GM10248 (cell line): ENCODE results near the gene MIPEP.
A peak's percentile ranks its signal among the peaks of the same experiment; 100 is the strongest.

ENCODE experiments used
- CTCF ChIA-PET: fragments of 300-600 bp; sonication (Branson Sonifier 250); formaldehyde crosslinking; extraction: SDS; loops from one replicate; lab custom pipeline; 2021; ENCODE audit warnings: antibody characterized with exemption; lab: Yijun Ruan, JAX
- POLR2A ChIA-PET: fragments of 350-650 bp; sonication (Branson Sonifier 250); formaldehyde crosslinking; extraction: SDS; loops from one replicate; lab custom pipeline; 2020; ENCODE audit warnings: antibody characterized with exemption; lab: Yijun Ruan, JAX
- DNase-seq: peaks from one replicate; pipeline ENCODE4 v3.0.0; 2012; ENCODE audit errors: extremely low spot score
- TF ChIP-seq, protein P1 (sequence below): IDR thresholded peaks from 2 replicates; pipeline ENCODE4 v1.5.1; 2012; ENCODE audit warnings: mild to moderate bottlenecking, low read depth; ENCODE audit errors: extremely low read depth, missing control alignments, control extremely low read depth

Gene MIPEP

DNA sequence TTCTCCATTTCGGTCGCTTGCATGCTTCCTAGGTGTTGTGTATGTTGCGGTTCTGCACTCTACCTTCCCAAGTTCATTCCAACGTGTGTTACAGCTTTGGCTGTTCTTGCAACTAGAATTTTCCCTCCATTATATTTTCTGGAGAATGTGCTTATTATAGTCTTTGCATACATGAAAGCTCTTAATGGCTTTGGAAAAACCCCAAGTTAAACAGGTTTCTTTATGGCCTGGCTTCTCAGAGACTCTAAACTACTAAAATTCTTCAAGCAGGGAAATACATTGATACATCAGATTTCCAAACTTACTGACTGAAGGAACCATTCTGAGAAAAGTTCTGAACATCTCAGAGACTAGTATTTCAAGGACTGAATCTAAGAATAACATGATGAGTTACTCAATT lies 11.9 kb downstream of the MIPEP start:
- ChIA-PET POLR2A (no interaction called here), CTCF (interaction anchor here (3.7 kb wide), 1 partner anchor 12 kb away, joined by 24 read pairs; the partner anchor contains the start of gene MIPEP)
- TF ChIP-seq, protein P1, sequence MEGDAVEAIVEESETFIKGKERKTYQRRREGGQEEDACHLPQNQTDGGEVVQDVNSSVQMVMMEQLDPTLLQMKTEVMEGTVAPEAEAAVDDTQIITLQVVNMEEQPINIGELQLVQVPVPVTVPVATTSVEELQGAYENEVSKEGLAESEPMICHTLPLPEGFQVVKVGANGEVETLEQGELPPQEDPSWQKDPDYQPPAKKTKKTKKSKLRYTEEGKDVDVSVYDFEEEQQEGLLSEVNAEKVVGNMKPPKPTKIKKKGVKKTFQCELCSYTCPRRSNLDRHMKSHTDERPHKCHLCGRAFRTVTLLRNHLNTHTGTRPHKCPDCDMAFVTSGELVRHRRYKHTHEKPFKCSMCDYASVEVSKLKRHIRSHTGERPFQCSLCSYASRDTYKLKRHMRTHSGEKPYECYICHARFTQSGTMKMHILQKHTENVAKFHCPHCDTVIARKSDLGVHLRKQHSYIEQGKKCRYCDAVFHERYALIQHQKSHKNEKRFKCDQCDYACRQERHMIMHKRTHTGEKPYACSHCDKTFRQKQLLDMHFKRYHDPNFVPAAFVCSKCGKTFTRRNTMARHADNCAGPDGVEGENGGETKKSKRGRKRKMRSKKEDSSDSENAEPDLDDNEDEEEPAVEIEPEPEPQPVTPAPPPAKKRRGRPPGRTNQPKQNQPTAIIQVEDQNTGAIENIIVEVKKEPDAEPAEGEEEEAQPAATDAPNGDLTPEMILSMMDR, result no peak

GRCh38 chr13:23876265-23876664 lies 12.9 kb downstream of the MIPEP start:
- POLR2A ChIA-PET, result no interaction called here
- CTCF ChIA-PET, result interaction anchor here (2.2 kb wide), 1 partner anchor 12 kb away, joined by 12 read pairs; the partner anchor contains the start of gene MIPEP
- TF ChIP-seq, protein P1, result peak; percentile 11
- DNase-seq, result no peak

More for the DNA sequence above, 11.9 kb downstream of the MIPEP start:
- no peak for DNase-seq

DNA sequence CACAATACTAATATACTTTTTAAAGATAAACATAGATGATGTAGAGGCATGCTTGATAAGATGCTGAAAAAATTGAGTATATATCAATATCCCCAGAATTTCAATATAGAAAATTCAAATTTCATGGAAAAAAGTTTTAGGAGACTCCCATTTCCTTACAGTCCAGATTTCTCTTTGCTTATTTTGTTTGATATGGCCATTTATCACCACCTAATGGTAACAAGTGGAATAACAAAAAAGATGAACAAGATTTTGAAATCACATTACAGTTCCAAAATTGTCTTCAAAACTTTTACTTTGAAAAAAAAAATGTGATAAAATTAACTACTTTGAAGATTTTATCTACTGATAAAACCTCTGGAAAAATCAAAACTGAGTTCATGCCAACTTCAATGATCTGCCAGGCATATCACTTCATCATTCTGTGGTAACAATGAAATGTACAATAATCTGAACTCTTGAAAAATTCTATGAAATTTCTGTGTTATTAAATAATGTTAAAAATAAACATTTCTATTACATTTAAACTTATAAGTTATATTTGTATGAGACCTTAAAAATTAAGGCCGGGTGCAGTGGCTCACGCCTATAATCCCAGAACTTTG lies 17.5 kb downstream of the MIPEP start:
- DNase-seq, result peak; percentile 38
- ChIA-PET CTCF (interaction anchor here (1.6 kb wide), 2 partner anchors 18 to 27 kb away, joined by 4 to 7 read pairs; partner anchors contain the start of gene MIPEP), POLR2A (interaction anchor here (0.6 kb wide), 1 partner anchor 952 kb away, joined by 3 read pairs; no protein-coding TSS in a partner anchor)
- TF ChIP-seq, protein P1, result peak; percentile 55

DNA sequence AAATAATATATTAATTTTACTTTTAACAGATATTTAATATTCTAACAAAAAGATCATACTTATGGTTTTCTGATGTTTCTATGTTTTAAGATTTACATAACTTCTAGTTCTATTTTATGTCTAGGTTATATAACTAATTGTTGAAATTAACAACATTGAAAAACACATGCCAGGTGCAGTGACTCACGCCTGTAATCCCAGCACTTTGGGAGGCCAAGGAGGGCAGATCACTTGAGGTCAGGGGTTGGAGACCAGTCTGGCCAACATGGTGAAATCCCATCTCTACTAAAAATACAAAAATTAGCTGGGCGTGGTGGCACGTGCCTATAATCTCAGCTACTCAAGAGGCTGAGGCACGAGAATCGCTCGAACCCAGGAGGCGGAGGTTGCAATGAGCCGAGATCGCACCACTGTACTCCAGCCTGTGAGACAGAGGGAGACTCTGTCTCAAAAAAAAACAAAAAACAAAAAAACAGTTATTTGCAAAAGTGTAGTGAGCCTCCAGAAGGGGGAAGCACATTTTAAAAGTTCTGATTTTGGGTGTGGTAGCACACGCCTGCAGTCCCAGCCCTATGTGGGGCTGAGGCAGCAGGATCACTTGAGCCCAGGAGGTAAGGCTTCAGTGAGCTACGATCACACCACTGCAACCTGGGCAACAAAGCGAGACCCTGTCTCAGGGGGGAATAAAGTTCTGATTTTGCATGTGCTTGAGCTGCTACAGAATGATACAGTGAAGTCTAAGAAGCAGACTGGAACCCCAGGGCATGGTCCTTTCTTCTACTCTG lies 18.7 kb downstream of the MIPEP start:
- ChIA-PET POLR2A (no interaction called here), CTCF (interaction anchor here (0.7 to 1.4 kb wide), 6 partner anchors 9 to 295 kb away, joined by 3 to 4 read pairs (median 4); partner anchors contain the start of gene MIPEP)
- TF ChIP-seq, protein P1, result peak; percentile 23
- no peak for DNase-seq

DNA sequence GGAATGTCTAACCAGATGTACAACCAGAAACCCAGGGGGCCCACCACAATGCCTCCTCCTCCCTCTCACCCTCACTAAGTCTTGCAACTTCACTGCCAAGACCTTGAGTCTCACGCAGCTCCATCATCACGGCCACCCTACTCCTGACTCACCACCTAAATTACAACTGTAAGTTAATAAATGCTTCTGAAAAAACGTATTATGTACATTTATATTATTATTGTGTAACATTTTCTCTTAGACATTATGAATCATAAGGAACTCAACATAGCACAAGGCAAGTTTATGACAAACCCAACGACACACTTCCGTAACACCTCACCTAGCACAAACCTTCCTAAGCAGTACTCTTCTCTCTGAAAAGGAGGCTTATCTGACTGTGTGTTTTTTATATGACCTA lies 20.7 kb downstream of the MIPEP start:
- no peak for DNase-seq
- ChIA-PET POLR2A (no interaction called here), CTCF (interaction anchor here (0.7 to 1.6 kb wide), 12 partner anchors 10 to 401 kb away, joined by 3 to 5 read pairs (median 3); no protein-coding TSS in a partner anchor)
- TF ChIP-seq, protein P1, result no peak

- ChIA-PET POLR2A (no interaction called here), CTCF (no interaction called here)
- TF ChIP-seq, protein P1, result no peak
- no peak for DNase-seq
Observed at GRCh38 chr13:23867027-23867491, 22.1 kb downstream of the MIPEP start.
